Measurements from ENCODE around the gene RHOG. TPM values are rescaled to one million over a fixed set of nuclear protein-coding genes. Genes with fewer than 3 reads are reported as not detected.

The RHOG gene
- total RNA-seq, 1 experiment from 2014 or later, result 26.4 TPM

DNA sequence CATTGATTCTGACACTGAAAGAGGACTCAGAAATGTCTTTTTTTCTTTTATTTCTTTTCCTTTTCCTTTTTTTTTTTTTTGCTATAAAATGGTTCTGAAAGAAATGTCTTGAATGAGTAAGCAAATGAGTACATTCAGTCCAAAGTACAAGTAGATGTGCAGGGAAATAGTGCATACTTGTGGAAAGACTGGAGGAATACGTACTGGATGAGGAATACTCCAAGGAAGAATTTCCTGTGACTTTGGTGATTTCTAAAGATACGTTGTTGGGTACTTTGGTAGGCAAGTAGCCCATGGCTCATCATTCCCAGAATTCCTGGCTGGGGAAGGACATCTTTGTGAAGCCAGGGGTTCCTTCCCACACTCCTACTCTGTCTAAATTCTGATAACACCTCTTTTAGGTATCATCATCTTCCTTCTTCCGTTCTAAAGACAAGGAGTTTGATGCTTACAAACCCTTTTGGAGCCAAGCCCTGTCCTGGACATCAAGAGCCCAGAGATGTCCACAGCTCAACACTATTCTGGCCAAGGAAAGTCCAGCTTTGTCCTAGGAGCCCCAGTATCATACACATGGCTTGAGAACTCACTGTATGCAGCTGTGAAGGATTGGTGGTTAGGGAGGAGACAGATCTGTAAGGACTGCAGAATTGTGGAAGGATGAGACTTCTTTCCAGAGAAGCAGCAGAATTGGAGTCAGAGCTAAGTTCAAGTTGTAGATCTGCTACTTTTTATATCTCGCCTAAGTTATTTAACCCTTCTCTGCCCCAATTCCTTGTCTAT is 38.6 kb downstream of the RHOG start:
- Histone ChIP-seq H2BK15ac (ENCODE audit: low read depth, low read length) (no peak overlapping the region), H3K14ac (ENCODE audit: insufficient read depth, low read length) (no peak overlapping the region), H4K8ac (replicated peaks; ENCODE audit: insufficient read length, low read depth, low read length) (no peak overlapping the region), H3T11ph (ENCODE audit: low read length) (no peak overlapping the region), H4K5ac (ENCODE audit: insufficient read length, low read depth, low read length) (no peak overlapping the region), H2BK5ac (ENCODE audit: insufficient read length, low read length) (no peak overlapping the region), H3K23me2 (ENCODE audit: insufficient read length, low read depth, low read length, poor library complexity, severe bottlenecking) (no peaks in the 10 kb centered on the region), H2BK20ac (ENCODE audit: low read depth, low read length, poor library complexity, severe bottlenecking) (no peak overlapping the region), H3K4me1 (ENCODE audit: insufficient read depth, low read length) (no peaks in the 10 kb centered on the region), H2BK120ac (ENCODE audit: low read depth, low read length, poor library complexity, severe bottlenecking) (no peak overlapping the region), H4K91ac (ENCODE audit: insufficient read length, low read depth, low read length) (no peak overlapping the region), H3K4me2 (ENCODE audit: insufficient read depth, insufficient read length, low read length) (no peak overlapping the region), H3K79me2 (ENCODE audit: insufficient read depth, low read length) (no peaks in the 10 kb centered on the region), H3K9ac (ENCODE audit: extremely low read depth, insufficient read length, low read length) (no peak overlapping the region), H2BK12ac (ENCODE audit: insufficient read length, low read depth, low read length) (no peak overlapping the region), H3K9me3 (ENCODE audit: control insufficient read depth, low read depth, low read length) (no peaks in the 10 kb centered on the region), H2AK5ac (ENCODE audit: insufficient read length, low read length) (no peak overlapping the region), H2AFZ (ENCODE audit: low read length) (no peak overlapping the region), H3K23ac (ENCODE audit: insufficient read length, low read depth, low read length) (no peak overlapping the region), H3K4ac (ENCODE audit: low read depth, low read length) (no peak overlapping the region), H3K79me1 (ENCODE audit: insufficient read depth, low read depth, low read length, poor library complexity, severe bottlenecking) (no peaks in the 10 kb centered on the region), H4K20me1 (ENCODE audit: control insufficient read depth, insufficient read depth, insufficient read length) (no peaks in the 10 kb centered on the region), H3K27ac (ENCODE audit: insufficient read length, low read depth, low read length) (no peak overlapping the region), H3K18ac (ENCODE audit: insufficient read length, low read depth, low read length) (no peak overlapping the region), H3K27me3 (ENCODE audit: insufficient read depth, low read length) (no peaks in the 10 kb centered on the region), H3K56ac (ENCODE audit: insufficient read length, low read depth, low read length) (no peak overlapping the region)
- Mint-ChIP-seq H3K27me3 (ENCODE audit: low read depth) (no peaks in the 10 kb centered on the region), H3K4me3 (no peak overlapping the region), H3K36me3 (ENCODE audit: insufficient read depth in 1 of 3, low read depth in 3 of 3) (no peaks in the 10 kb centered on the region), H3K4me1 (peaks cover 0 to 3% of the 10 kb centered on the region in 2 experiments; a peak in 2 of 4 replicates), H3K9me3 (peaks cover 0 to 2% of the 10 kb centered on the region in 2 experiments; a peak in 2 of 5 replicates), H3K27ac (no peak overlapping the region)
- WGBS (ENCODE audit: extremely low coverage, insufficient read length, low lambda C conversion rate), result no CpG with 5 or more reads among the region's 4 CpGs
- no peak for DNase-seq
- TF ChIP-seq, protein P1, sequence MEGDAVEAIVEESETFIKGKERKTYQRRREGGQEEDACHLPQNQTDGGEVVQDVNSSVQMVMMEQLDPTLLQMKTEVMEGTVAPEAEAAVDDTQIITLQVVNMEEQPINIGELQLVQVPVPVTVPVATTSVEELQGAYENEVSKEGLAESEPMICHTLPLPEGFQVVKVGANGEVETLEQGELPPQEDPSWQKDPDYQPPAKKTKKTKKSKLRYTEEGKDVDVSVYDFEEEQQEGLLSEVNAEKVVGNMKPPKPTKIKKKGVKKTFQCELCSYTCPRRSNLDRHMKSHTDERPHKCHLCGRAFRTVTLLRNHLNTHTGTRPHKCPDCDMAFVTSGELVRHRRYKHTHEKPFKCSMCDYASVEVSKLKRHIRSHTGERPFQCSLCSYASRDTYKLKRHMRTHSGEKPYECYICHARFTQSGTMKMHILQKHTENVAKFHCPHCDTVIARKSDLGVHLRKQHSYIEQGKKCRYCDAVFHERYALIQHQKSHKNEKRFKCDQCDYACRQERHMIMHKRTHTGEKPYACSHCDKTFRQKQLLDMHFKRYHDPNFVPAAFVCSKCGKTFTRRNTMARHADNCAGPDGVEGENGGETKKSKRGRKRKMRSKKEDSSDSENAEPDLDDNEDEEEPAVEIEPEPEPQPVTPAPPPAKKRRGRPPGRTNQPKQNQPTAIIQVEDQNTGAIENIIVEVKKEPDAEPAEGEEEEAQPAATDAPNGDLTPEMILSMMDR (conservative IDR thresholded peaks at IDR 0.05), result no peak

Measured in H9 (cell line).